Caco-2 (cell line): Measurements from ENCODE around the gene MORN1. TPM values are rescaled to one million over a fixed set of nuclear protein-coding genes. Genes with fewer than 3 reads are reported as not detected.

ENCODE experiments used
- BruUV-seq: library from RNA; stranded (reverse); fragments of 400-500 nt; replicated peaks from 2 replicates; lab custom pipeline; 2021; lab: Mats Ljungman, UMichigan
- CTCF ChIA-PET: fragments of 300-600 bp; sonication (Branson Sonifier 250); formaldehyde crosslinking; loops from one replicate; lab custom pipeline; 2022; ENCODE audit warnings: antibody characterized with exemption; lab: Charles Lee
- POLR2A ChIA-PET: fragments of 300-600 bp; sonication (Branson Sonifier 250); formaldehyde crosslinking; loops from one replicate; lab custom pipeline; 2022; ENCODE audit warnings: antibody characterized with exemption; lab: Charles Lee
- DNase-seq, 2 experiments: peaks; one replicate each; pipeline versions ENCODE4 v3.0.0 to v3.0.0-alpha.2; 2020 to 2022
- H3K27me3 ChIP-seq: replicated peaks from 2 replicates; pipeline ENCODE4 v1.6.0; 2011; ENCODE audit warnings: low read length; ENCODE audit not compliant: control insufficient read depth, insufficient read depth
- H3K36me3 ChIP-seq: 2 replicates; pipeline ENCODE4 v1.5.1; 2011; ENCODE audit warnings: low read length; ENCODE audit not compliant: control insufficient read depth, insufficient read depth
- H3K4me1 ChIP-seq: fragments of 250-450 bp; sonication (Bioruptor Pico); 2 replicates; pipeline ENCODE4 v1.5.1; 2020; ENCODE audit warnings: mild to moderate bottlenecking
- H3K4me3 ChIP-seq: 2 replicates; pipeline ENCODE4 v1.5.1; 2011; ENCODE audit warnings: low read depth, mild to moderate bottlenecking, control low read depth, low read length
- H3K9me3 ChIP-seq: fragments of 250-450 bp; sonication (Bioruptor Pico); 2 replicates; pipeline ENCODE4 v1.5.1; 2020; ENCODE audit warnings: mild to moderate bottlenecking, moderate library complexity
- H3K27ac Mint-ChIP-seq: one replicate; pipeline ENCODE4 v1.8.0; 2022; ENCODE audit warnings: mixed read lengths; ENCODE audit not compliant: unreplicated experiment
- H3K27me3 Mint-ChIP-seq: one replicate; pipeline ENCODE4 v1.8.0; 2022; ENCODE audit warnings: mixed read lengths; ENCODE audit not compliant: insufficient read depth, unreplicated experiment
- H3K36me3 Mint-ChIP-seq: one replicate; pipeline ENCODE4 v1.8.0; 2022; ENCODE audit warnings: mild to moderate bottlenecking, mixed read lengths; ENCODE audit not compliant: insufficient read depth, unreplicated experiment
- H3K4me1 Mint-ChIP-seq: one replicate; pipeline ENCODE4 v1.8.0; 2022; ENCODE audit warnings: low read depth, mixed read lengths; ENCODE audit not compliant: unreplicated experiment
- H3K4me3 Mint-ChIP-seq: one replicate; pipeline ENCODE4 v1.8.0; 2022; ENCODE audit warnings: mild to moderate bottlenecking, moderate library complexity, mixed read lengths; ENCODE audit not compliant: unreplicated experiment
- H3K9me3 Mint-ChIP-seq: one replicate; pipeline ENCODE4 v1.8.0; 2022; ENCODE audit warnings: mixed read lengths; ENCODE audit not compliant: unreplicated experiment
- CTCF ChIP-seq, 2 experiments: fragments of 200-600 bp in 1 of 2; IDR thresholded peaks; 1 replicate in 1 of 2; 2 replicates in 1 of 2; pipeline versions ENCODE4 v1.5.1 to v1.8.0; 2011 to 2022; ENCODE audit warnings: antibody characterized with exemption in 1 of 2, control low read depth in 1 of 2, inconsistent platforms in 1 of 2, low read depth in 1 of 2, low read length in 1 of 2, mild to moderate bottlenecking in 1 of 2, moderate library complexity in 1 of 2; ENCODE audit not compliant: insufficient read depth in 1 of 2, severe bottlenecking in 1 of 2, unreplicated experiment in 1 of 2
- intact Hi-C: fragments of 100-400 bp; cut with micrococcal nuclease; formaldehyde crosslinking; loops from one replicate; pipeline ENCODE4 v1.10.0; 2022; ENCODE audit not compliant: unreplicated experiment
- total RNA-seq: library from RNA; stranded (reverse); gene quantifications from 2 replicates; pipeline ENCODE4 v1.2.3, GENCODE V29; 2022

Gene MORN1
- total RNA-seq, 1 experiment from 2014 or later, result 8.6 TPM

- H3K9me3 Mint-ChIP-seq, result no peaks in the 10 kb centered on the region
- ChIA-PET CTCF (no interaction called here), POLR2A (no interaction called here)
- no peak for DNase-seq
- Histone ChIP-seq H3K9me3 (no peaks in the 10 kb centered on the region), H3K27me3 (no peaks in the 10 kb centered on the region), H3K4me3 (no peak overlapping the region), H3K36me3 (no peaks in the 10 kb centered on the region; the same call in 1 of the 2 replicates), H3K4me1 (peaks cover 11% of the 10 kb centered on the region; the same call in 1 of the 2 replicates)
- H3K27me3 Mint-ChIP-seq, result no peaks in the 10 kb centered on the region
- H3K4me3 Mint-ChIP-seq, result no peak overlapping the region
- peaks cover 10% of the 10 kb centered on the region for H3K4me1 Mint-ChIP-seq
- BruUV-seq, result no TSS peak
- no peak overlapping the region for H3K27ac Mint-ChIP-seq
- intact Hi-C loops, result no loop called here
- TF ChIP-seq CTCF (IDR thresholded peaks at IDR 0.05; ENCODE audit: insufficient read depth in 1 of 2, low read depth in 1 of 2, low read length in 1 of 2, severe bottlenecking in 1 of 2, unreplicated experiment in 1 of 2), result no peak
- peaks cover 62% of the 10 kb centered on the region for H3K36me3 Mint-ChIP-seq
Observed at GRCh38 chr1:2396059-2396458, 4.7 kb upstream of the MORN1 start.

GRCh38 chr1:2395245-2395644 lies 3.9 kb upstream of the MORN1 start:
- intact Hi-C loops, result no loop called here
- ChIA-PET POLR2A (no interaction called here), CTCF (no interaction called here)
- Mint-ChIP-seq H3K27me3 (no peaks in the 10 kb centered on the region), H3K4me3 (no peak overlapping the region), H3K36me3 (peaks cover 56% of the 10 kb centered on the region), H3K27ac (no peak overlapping the region), H3K4me1 (peaks cover 10% of the 10 kb centered on the region), H3K9me3 (no peaks in the 10 kb centered on the region)
- H3K4me3 ChIP-seq, result no peak overlapping the region
- no TSS peak for BruUV-seq
- peaks cover 11% of the 10 kb centered on the region; the same call in 1 of the 2 replicates for H3K4me1 ChIP-seq
- DNase-seq, result no peak
- no peaks in the 10 kb centered on the region for H3K9me3 ChIP-seq
- no peaks in the 10 kb centered on the region for H3K27me3 ChIP-seq
- H3K36me3 ChIP-seq, result no peaks in the 10 kb centered on the region; the same call in 1 of the 2 replicates
- no peak for TF ChIP-seq CTCF (IDR thresholded peaks at IDR 0.05; ENCODE audit: insufficient read depth in 1 of 2, low read depth in 1 of 2, low read length in 1 of 2, severe bottlenecking in 1 of 2, unreplicated experiment in 1 of 2)

GRCh38 chr1:2394761-2395160 lies 3.4 kb upstream of the MORN1 start:
- H3K36me3 Mint-ChIP-seq, result peaks cover 51% of the 10 kb centered on the region
- H3K9me3 Mint-ChIP-seq, result no peaks in the 10 kb centered on the region
- Histone ChIP-seq H3K9me3 (no peaks in the 10 kb centered on the region), H3K27me3 (no peaks in the 10 kb centered on the region), H3K36me3 (no peaks in the 10 kb centered on the region; the same call in 1 of the 2 replicates), H3K4me3 (no peak overlapping the region), H3K4me1 (peaks cover 11% of the 10 kb centered on the region; the same call in 1 of the 2 replicates)
- H3K4me1 Mint-ChIP-seq, result peaks cover 10% of the 10 kb centered on the region
- intact Hi-C loops, result no loop called here
- ChIA-PET POLR2A (no interaction called here), CTCF (no interaction called here)
- BruUV-seq, result no TSS peak
- H3K27ac Mint-ChIP-seq, result no peak overlapping the region
- no peak for TF ChIP-seq CTCF (IDR thresholded peaks at IDR 0.05; ENCODE audit: insufficient read depth in 1 of 2, low read depth in 1 of 2, low read length in 1 of 2, severe bottlenecking in 1 of 2, unreplicated experiment in 1 of 2)
- no peak overlapping the region for H3K4me3 Mint-ChIP-seq
- no peak for DNase-seq
- H3K27me3 Mint-ChIP-seq, result no peaks in the 10 kb centered on the region
